ENCODE data around the gene MUC2.

The MUC2 gene

DNA sequence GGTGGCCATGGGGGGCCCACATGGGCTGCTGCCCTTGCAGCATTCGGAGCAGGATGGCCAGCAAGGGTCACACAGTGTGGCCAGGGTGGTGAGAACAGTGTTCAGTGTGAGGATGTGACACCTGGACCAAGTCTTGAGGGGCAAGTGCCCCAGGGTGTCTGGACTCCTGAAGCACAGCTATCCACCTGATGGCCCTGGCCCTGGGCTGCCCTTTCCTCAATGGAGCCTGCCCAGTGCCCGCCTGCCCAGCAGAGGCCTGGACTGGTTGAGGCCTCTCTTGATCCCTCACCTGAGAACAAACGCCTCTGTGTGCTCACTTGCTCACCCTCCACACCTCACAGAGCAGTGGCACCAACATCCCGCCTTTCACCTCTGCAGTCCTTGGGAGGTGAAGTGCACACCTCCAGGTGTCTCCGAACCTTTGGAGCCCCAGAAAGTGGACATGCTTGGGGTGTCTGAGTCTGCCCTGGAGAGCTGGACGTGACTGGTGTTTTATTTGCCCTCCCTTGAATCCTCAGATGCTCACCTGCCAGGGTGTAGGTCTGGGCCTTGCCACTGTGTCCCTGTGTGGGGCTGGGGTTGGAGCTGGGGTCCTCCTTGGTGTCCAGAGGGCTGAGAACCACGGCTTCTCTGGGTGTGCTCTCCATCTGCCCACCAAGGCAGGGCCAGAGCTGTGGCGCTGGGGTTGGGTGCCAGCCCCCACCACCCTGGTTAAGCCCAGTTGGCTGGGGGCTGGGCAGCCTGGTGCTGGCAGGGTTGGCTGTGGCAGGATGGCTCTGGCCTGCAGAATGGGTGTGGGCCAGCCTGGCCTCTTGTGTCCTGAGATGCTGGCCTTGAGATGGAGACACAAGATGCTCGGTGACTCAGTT is 3.8 kb upstream of the MUC2 start:
- DNase-seq (ENCODE audit: low read depth in 2 of 2, low spot score in 1 of 2), result no peak

DNA sequence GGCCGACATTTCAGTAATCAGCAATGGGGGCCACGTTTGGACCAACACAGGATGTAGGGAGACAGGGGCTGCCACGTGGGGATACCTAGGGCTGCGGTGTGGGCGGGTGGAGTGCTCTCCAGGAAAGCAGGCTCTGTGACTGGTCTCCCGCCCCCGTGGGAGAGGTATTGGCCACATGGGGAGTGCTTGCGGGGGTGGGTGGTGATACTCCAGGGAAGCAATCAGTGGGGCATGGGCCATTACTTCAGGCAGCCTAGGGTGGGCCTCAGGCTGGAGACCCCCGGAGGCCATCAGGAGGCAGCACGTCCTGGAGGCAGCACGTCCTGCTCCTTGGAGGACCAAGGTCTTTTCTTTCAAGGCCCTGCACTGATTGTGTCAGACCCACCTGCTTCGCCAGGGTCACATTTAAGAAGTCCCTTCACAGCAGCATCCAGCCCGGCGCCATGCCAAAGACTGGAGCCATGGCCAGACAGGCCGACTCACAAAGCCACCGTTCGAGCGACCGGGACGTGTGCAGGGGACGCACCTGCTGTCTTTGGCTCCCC is 3.0 kb upstream of the MUC2 start:
- DNase-seq (ENCODE audit: low read depth in 2 of 2, low spot score in 1 of 2), result no peak

GRCh38 chr11:1072116-1072820 is 2.4 kb upstream of the MUC2 start:
- no peak for DNase-seq (ENCODE audit: low read depth in 2 of 2, low spot score in 1 of 2)

DNA sequence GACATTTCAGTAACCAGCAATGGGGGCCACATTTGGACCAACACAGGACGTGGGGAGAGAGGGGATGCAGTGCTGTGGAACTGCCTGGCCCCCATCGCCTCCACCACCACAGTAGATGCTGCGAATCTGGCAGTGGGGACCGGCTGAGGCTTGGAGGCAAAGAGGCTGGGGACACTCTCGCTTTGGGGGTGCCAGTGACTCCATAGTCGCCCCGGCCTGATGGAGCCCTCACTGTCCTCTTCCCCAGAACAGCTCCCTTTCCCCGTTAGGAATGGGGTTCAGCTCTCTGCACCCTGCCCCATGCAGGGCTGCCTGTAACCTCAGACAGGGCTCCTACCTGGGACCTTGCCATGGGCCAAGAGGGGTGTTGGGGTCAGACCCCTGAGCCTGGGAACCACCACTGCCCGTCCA is 1.8 kb upstream of the MUC2 start:
- no peak for DNase-seq (ENCODE audit: low read depth in 2 of 2, low spot score in 1 of 2)

DNA sequence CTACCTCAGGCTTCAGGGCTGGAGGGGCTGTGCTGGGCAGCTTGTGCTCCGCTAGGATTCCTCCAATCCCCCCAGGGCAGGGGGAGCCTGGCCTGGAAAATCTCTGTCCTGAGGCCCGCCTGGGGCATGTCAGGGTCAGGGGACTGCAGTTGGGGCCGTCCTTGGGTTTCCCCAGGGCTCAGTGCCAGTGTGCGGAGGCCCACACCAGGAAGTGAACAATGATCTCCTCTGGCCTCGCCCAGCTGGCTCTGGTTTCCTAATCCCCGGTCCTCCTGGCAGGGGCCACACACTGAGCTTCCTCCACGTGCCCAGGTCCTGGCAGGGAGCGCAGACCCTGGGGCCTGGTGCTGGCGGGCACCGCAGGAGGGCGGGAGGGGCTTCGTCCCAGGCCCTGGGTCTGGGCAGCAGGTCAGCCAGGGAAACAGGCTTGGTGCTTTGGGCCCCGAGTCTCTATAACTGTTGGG is 1.4 kb upstream of the MUC2 start:
- no peak for DNase-seq (ENCODE audit: low read depth in 2 of 2, low spot score in 1 of 2)

DNA sequence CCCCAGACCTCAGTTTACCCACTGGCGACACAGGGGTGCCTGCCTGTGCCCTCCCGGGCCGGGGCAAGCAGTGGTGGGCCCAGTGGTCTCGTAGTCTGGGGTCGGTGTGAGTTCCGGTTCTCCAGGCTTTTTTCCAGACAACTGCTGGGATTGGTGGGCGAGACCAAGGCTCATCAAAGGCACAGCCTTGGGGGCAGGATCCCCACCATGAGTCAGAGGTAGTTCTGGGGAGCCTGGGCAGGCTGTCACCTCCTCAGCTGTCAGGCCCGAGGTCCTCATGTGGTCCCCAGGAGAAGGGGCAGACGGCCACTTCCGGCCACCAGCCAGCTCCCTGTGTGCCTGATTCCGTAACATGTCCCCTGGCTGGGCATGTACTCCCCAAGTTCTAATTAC is 827 bp upstream of the MUC2 start:
- DNase-seq (ENCODE audit: low read depth in 2 of 2, low spot score in 1 of 2), result no peak

DNA sequence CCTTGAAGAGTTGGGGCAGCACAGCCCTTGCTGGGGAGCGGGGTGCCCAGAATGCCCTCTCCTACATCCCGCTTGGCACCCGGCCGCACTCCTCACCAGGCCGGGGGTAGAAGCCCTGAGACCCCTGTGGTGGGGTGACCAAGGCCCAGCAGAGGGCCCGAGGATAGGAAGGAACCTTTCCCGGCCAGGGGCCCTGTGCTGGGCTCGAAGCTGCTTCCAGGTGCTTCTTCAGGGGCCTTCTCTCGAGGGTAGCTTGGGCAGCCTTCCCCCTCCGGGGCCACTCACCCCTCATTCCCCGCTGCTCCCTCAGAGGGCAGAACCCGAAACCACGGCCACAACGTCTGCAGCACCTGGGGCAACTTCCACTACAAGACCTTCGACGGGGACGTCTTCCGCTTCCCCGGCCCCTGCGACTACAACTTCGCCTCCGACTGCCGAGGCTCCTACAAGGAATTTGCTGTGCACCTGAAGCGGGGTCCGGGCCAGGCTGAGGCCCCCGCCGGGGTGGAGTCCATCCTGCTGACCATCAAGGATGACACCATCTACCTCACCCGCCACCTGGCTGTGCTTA is 752 bp downstream of the MUC2 start:
- no peak for DNase-seq (ENCODE audit: low read depth in 2 of 2, low spot score in 1 of 2)

- DNase-seq (ENCODE audit: low read depth in 2 of 2, low spot score in 1 of 2), result no peak
Observed at GRCh38 chr11:1076061-1076665, 1.5 kb downstream of the MUC2 start.

- DNase-seq (ENCODE audit: low read depth in 2 of 2, low spot score in 1 of 2), result no peak
Observed at GRCh38 chr11:1077033-1077416, 2.4 kb downstream of the MUC2 start.

DNA sequence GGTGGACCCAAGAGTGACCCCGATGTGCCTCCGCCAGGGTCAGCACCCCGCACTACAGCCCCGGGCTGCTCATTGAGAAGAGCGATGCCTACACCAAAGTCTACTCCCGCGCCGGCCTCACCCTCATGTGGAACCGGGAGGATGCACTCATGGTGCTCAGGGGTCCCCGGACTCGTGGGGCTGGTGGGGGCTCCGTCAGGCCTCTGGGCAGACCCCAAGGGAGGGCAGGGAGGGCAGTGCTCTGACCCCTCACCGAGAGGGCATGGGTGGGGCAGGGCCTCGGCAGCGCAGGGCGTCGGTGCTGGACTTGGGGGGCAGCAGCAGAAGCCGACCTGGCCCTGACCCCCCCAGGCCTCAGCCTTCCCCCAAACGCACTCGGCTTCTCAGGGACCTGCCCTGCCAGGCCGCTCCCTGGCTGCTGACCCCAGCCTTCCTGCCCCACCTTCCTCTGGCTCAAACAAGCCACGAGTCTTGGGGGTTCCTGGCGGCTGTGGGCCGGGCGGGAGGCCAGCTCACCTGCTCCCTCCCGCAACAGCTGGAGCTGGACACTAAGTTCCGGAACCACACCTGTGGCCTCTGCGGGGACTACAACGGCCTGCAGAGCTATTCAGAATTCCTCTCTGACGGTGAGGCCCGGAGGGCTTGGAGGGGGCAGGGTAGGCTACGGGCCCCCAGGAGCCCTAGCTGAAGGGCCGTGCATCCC is 2.9 kb downstream of the MUC2 start:
- DNase-seq (ENCODE audit: low read depth in 2 of 2, low spot score in 1 of 2), result no peak

- DNase-seq (ENCODE audit: low read depth in 2 of 2, low spot score in 1 of 2), result no peak
Observed at GRCh38 chr11:1078191-1078601, 3.5 kb downstream of the MUC2 start.

DNA sequence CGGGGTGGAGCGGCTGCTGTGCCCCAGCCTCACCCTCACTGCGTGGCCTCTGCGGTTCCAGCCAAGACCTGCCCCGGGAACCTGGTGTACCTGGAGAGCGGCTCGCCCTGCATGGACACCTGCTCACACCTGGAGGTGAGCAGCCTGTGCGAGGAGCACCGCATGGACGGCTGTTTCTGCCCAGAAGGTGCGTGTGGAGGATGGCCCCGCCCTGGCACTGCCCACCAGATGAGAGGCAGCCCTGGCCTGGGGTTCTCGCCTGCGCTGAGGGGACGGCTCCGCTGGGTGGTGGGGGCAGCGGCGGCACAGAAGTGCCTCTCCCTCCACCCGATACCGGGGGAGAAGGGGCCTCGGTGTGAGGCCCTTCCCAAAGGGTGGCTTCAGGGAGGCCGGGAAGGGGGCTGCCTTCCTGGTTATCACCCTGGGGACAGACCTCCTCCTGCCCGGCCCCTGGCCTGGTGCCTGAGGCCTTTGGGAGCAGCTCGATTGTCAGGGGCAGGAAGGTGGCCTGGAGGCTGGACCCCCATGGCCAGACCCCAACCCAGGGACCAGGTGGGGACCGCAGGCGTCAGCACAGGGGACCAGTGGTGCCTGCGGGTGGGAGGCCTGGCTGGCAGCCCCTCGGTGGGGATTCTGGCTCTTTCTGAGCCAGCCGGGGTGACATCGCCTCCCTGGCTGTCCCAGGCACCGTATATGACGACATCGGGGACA is 7.1 kb downstream of the MUC2 start:
- DNase-seq (ENCODE audit: low read depth in 2 of 2, low spot score in 1 of 2), result no peak

GRCh38 chr11:1082346-1082727 is 7.7 kb downstream of the MUC2 start:
- DNase-seq (ENCODE audit: low read depth in 2 of 2, low spot score in 1 of 2), result no peak

DNA sequence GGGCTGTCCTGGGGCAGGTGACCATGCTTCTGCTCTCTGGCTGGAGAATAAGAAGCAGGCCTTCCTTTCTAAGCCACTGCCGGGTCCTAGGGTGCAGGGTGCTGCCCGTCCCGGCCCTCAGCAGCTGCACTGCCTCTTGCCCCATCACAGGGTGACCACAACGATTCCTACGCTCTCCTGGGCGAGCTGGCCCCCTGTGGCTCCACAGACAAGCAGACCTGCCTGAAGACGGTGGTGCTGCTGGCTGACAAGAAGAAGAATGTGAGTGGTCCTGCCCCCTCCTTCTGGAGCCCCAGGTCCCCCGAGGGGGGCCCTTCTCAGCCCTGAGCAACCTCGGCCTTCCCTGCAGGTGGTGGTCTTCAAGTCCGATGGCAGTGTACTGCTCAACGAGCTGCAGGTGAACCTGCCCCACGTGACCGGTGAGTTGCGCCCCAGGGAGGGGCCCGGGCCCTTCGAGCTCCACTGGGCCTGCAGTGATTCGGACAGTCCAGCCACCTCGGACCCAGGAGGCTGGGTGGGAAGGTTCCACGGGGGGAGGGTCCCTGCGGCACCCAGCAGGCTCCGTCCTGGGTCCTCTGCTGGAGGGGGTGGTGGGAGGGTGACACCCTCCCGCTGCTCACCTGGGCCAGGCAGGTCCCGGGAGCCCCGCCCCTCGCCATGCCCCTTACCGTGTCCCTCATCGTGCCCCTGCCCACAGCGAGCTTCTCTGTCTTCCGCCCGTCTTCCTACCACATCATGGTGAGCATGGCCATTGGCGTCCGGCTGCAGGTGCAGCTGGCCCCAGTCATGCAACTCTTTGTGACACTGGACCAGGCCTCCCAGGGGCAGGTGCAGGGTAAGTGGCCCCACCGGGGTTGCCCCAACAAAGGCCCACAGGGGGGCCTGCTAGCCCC is 8.3 kb downstream of the MUC2 start:
- no peak for DNase-seq (ENCODE audit: low read depth in 2 of 2, low spot score in 1 of 2)

- DNase-seq (ENCODE audit: low read depth in 2 of 2, low spot score in 1 of 2), result no peak
Observed at GRCh38 chr11:1083621-1084551, 9.2 kb downstream of the MUC2 start.

GRCh38 chr11:1084561-1085439 is 10.1 kb downstream of the MUC2 start:
- no peak for DNase-seq (ENCODE audit: low read depth in 2 of 2, low spot score in 1 of 2)
